CD4-positive, alpha-beta T cell treated with Interleukin-4 for 1 hour (primary cell): ENCODE measurements around the gene EPHB3.
A peak's percentile ranks its signal among the peaks of the same experiment; 100 is the strongest.

Experiments used
- DNase-seq, 2 donors: peaks; one replicate each; pipeline ENCODE4 v3.0.0-alpha.2; 2020 to 2022

Gene EPHB3

GRCh38 chr3:184543843-184544512 lies 17.6 kb upstream of the EPHB3 start:
- peak; percentile 76 to 83 for DNase-seq

GRCh38 chr3:184544513-184544861 lies 17.1 kb upstream of the EPHB3 start:
- no peak for DNase-seq

DNA sequence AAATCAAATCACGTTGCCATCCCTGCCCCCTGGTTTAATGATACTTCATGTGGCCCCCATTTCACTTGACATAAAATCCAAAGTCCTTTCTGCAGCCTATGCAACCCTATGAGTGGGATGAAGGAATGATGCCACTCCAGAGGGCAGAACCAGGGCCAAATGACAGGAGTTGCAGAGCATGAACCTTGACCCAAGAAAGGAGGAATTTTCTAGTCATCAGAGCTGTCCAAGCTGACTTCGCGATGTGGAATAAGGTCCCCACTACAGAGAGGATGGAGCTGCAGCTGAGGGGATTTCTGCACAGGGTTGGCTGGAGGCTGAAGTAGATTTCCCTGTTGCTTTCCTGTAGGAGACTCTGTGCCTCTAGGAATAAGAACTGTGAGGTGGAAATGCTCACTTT lies 15.8 kb upstream of the EPHB3 start:
- DNase-seq = no peak

DNA sequence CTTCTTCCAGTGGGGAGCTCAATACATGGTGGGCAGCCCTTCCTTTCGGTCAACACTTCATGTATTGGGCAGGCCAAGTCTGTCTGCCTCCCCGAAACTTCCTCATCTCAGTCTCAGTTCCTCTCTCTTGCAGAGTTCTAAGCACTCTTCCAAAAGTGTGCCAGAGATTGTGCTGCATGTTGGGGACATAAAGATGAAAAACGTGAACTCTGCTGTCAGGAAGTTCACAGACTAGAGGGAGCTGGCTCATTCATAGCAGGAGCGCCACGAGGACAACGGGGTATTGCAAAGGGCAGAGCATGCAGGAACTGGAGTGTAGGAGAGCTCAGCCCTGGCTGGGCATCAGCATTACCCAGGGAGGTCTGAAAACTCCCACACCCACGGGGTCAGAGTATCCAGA lies 15.3 kb upstream of the EPHB3 start:
- peak in 1 of 2 donors; percentile 45 for DNase-seq

DNA sequence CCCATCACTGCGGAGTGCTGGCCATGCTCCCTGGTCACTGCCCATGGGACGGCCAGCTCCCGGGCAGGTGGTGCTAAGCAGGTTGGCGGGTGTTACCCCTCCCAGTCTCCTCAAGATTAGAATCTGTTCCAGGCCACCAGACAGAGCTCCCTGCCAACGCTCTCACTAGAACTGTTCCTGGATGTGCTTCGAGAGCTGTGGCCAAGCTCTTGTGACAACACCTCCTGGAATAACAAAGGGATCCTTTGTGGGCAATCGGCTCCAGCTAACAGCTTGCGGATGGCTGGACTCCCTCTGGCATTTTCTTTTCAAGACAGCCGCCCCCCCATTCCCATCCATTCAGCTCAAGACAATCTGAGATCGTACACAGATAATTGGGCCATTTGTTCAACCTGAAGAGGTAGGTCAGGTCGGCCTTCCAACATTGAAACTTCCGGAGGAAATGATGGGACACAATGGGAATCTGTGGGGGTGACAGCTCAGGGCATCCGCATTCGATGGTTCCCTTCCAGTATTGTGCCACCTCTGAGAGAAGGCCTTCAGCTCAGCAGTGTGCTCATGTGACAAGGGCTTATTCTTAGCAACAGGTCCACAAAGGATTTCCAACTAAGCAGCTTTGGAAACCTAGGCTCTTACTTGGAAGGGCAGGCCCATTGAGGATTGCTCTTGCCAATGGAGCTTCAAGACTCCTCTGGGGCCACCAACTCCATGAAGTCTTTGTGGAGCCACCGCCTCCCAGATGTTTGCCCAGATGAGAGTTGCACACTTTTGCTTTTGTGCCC lies 11.6 kb upstream of the EPHB3 start:
- no peak for DNase-seq

- DNase-seq = no peak
These were observed 10.5 kb upstream of the EPHB3 start for GRCh38 chr3:184551103-184551502.

- DNase-seq = no peak
These were observed 9.8 kb upstream of the EPHB3 start for GRCh38 chr3:184551614-184552256.

- DNase-seq = no peak
These were observed 9.3 kb upstream of the EPHB3 start for GRCh38 chr3:184552296-184552695.

- DNase-seq = no peak
These were observed 8.7 kb upstream of the EPHB3 start for GRCh38 chr3:184552863-184553262.

GRCh38 chr3:184553385-184553784 lies 8.2 kb upstream of the EPHB3 start:
- no peak for DNase-seq

DNA sequence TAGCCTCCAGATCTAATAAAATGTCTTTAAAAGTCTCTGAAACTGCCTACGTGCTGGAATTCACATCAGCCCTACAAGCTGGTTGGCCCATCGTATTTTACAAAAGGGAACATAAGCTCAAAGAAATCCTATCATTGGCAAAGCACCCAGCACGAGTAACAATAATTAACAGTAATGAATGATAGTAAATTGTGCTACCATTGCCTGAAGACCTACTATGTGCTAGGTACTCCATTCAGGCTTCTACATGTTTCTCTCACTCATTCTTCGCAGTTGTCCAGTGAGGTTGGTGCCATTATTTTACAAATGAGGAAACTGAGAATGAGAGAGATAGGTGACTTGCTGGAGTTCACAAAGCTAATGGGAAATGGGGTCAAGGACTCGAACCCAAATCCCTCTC lies 7.1 kb upstream of the EPHB3 start:
- DNase-seq = no peak

- peak in 1 of 2 donors; percentile 53 for DNase-seq
These were observed 4.8 kb upstream of the EPHB3 start for GRCh38 chr3:184556582-184557347.

DNA sequence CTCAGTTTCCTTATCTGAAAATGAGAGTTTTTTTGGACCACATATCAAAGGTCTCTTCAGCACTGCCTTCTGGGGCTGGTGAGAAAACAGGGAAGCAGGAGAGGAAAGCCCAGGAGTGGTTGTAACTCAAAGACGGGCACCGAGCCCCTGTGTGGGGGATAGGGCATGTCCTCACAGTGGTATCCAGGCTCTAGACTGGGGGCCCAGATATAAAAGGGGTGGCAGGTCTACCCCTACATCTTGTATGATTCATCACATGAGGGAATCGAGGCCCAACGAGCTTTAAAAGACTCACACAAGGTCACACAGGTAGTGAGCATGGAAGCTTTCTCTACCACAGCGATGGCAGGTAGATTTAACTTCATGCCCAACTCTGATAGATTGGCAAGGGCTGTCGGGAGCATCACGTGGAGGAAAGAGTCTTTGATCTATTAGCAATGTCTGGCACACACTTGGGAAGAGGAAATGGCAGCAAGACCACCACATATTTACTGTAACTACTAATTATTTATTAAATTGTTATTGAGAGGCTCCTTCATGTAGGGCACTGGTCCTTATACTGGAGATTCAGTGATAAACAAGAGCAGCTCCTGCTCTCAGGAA lies 4.1 kb upstream of the EPHB3 start:
- DNase-seq = no peak

DNA sequence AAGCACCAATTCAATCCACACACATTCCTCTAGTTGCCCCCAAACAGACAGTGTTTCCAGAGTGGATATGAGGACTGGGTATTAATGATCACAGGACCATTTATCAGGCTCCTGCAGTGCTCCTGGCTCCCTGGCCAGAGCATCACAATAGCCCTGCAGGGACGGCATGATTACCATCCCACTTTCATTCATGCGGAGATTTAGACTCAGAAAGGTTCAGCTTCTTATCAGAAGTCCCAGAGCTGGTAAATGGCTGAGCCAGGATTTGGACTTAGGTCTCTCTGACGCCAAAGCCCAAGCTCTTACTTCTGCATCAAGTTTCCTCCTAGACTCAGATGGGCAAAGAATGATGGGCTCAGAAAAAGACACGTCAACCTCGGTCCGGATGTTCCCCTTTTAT lies 2.9 kb upstream of the EPHB3 start:
- DNase-seq = no peak

DNA sequence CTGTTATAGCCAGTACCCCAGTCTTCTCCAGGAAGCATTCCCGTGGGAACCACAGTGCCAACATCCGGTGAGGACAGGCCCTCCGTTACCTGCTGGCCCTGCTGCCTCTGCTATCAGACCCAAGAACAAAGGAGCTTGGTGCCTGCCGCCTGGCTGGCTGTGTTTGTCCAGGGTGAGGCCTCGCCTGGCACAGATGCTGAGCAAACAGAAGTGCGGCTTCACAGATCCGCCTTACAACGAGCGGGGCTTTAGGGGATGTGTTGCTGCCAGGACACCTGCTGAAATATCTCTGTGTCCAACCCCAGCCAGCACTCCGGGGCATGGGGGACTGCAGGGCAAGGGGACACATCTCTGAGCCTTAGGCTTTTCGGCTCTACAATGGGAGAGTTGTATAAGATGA lies 2.2 kb upstream of the EPHB3 start:
- DNase-seq = no peak

DNA sequence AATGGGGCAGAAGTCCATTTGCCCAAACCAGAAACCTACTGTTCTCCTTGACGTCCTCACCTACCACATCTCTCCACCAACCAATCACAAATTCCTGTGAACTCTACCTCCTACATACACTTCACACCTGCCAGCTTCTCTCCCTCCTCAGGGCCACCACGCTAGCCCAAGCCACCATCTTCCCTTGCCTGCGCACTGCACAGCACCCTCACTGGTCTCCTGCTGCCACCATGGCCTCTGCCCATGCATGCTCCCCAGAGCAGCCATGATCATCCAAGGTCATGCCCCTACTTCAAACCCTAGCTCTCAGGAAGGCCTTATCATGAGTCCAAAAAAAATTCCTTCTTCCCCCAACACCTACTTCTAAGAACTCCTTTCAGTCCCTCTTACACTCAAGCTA lies 1.1 kb upstream of the EPHB3 start:
- no peak for DNase-seq

DNA sequence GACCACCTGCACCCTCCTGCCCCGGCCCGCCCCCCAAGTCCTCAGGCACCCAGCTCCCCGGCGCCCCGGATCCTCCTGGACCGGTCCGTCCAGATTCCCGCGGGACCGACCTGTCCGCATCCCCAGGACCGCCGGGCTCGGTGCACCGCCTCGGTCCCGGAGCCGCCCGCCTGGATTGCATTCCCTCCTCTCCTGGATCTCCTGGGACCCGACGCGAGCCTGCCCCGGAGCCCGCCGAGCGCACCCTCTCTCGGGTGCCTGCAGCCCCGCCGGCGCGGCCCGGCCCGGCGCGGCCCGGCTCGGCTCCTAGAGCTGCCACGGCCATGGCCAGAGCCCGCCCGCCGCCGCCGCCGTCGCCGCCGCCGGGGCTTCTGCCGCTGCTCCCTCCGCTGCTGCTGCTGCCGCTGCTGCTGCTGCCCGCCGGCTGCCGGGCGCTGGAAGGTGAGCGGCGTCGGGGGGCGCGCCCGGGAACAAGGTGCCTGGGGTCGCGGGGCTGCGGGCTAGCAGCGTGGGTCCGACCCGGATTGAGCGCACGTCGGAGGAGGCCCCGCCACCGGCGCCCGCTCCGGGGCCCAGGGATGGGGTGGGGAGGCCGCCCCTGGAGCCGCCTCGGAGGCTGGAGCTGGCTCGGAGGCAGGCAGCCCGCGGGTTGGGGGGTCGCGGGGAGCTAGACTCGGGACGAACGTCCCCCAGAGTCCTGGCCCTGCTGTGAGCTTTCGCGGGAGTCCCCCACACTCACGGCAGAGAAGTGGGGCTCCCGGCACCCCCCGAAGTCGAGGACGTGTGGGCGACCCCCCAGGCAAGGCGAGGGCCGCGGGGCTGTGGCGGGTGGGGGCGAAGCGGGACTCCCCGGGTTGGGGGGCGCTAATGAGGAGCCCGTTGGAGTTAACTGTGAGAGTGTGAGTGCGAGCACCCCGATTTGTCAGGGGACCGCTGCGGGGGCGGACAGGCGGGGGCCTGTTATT lies 610 bp downstream of the EPHB3 start:
- no peak for DNase-seq

- DNase-seq = no peak
These were observed 1.4 kb downstream of the EPHB3 start for GRCh38 chr3:184562878-184563560.

- DNase-seq = no peak
These were observed 2.0 kb downstream of the EPHB3 start for GRCh38 chr3:184563561-184563925.

DNA sequence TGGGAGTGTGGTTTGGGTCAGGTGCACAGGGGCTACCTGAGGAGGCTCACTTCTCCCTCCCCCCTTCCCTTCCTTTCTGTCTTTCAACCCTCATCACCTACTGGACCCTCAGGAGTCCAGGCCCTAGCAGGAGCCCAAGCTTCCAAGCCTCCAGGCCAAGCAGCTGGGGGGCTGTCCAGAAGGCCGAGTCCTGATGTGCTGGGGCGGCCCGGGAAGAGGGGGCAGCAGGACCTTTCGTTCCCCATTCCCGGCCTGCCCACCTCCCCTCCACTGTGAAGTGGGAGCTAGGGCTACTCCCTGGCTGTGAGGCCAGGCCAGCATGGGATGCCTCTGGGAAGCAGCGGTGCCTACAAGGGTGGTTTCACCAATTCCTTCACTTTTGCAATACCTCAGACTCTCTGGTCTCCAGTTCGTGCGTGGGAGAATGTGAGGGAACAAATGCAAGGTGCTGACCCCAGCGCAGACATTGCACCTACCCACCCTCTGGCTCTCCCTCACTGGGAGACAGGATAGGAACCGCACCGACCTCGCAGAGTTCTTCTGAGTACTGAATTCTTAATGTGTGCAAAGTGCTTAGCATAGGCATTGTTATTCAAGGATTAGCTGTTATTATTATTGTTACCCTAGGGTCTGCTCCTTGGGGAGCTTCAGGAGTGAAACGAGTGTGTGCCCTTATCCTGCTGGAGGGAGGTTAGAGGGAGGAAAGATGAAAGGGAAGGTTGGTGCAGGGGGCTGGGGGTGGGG lies 2.5 kb downstream of the EPHB3 start:
- DNase-seq = no peak
